ENCODE data around the gene PLCB2.

Gene PLCB2

DNA sequence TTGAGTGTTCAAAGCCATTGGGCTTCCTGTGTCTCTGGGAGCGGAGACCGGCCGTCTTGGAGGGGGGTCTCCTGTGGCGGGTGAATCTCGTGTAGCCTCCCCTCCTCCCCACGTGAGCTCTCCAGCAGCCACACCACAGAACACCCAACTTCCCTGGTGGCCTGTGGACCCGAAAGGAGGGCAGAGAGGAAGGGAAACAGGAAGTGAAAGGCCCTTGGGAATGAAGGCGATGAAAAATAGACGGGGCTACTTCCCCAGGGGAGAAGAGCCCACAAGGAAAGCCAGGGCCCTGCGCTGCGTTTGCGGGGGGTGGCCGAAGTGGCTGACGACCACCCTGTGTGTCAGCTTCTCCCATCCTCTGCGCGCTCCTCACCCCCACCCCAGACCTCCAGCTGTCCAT lies 30.3 kb downstream of the PLCB2 start:
- H3K4me3 ChIP-seq (ENCODE audit: low read length): no peak overlapping the region

DNA sequence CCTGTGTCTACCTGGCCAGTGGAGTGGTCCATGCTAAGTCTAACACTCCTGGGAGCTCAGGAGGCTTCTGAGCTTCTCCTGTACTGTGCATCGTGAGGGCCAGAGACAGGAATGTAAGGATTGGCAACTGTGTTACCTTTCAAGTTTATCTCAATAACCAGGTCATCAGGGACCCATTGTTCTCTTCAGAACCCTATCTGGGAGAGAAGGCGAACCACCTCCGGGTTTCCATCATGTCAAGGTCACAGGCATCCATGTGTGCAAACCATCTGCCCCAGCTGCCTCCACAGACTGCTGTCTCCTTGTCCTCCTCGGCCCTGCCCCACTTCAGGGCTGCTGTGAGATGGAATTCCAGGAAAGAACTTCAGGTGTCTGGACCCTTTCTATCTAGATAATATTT lies 30.8 kb downstream of the PLCB2 start:
- H3K4me3 ChIP-seq (ENCODE audit: low read length): no peak overlapping the region
- DNase-seq (ENCODE audit: low read depth, low spot score): no peak

More for the DNA sequence above, 30.3 kb downstream of the PLCB2 start:
- no peak for DNase-seq (ENCODE audit: low read depth, low spot score)

DNA sequence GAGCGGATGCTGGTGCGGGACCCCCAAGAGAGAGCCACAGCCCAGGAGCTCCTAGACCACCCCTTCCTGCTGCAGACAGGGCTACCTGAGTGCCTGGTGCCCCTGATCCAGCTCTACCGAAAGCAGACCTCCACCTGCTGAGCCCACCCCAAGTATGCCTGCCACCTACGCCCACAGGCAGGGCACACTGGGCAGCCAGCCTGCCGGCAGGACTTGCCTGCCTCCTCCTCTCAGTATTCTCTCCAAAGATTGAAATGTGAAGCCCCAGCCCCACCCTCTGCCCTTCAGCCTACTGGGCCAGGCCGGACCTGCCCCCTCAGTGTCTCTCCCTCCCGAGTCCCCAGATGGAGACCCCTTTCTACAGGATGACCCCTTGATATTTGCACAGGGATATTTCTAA lies 31.8 kb downstream of the PLCB2 start:
- no peak for DNase-seq (ENCODE audit: low read depth, low spot score)

DNA sequence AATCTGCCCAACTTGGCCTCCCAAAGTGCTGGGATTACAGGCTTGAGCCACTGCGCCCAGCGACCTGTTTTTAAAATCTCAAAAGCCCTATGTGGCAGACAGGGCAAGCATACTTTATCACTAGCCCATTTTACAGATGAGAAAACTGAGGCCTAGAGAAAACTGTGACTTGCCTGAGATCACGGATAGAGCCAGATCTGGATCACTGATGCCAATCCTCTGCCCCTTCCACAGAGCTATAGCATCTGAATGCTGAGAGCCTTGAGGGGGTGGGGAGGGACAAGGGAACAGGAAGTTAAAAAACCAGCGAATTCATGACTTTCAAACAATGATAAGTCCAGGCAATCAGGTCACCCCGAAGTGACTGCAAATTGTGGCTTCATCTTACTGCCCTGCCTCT lies 32.2 kb downstream of the PLCB2 start:
- no peak overlapping the region for H3K4me3 ChIP-seq (ENCODE audit: low read length)
- no peak for DNase-seq (ENCODE audit: low read depth, low spot score)

More for the DNA sequence above, 31.8 kb downstream of the PLCB2 start:
- no peak overlapping the region for H3K4me3 ChIP-seq (ENCODE audit: low read length)

- DNase-seq (ENCODE audit: low read depth, low spot score): peak; percentile 84
- no peak overlapping the region for H3K4me3 ChIP-seq (ENCODE audit: low read length)
Observed at GRCh38 chr15:40274350-40275274, 33.1 kb downstream of the PLCB2 start.

DNA sequence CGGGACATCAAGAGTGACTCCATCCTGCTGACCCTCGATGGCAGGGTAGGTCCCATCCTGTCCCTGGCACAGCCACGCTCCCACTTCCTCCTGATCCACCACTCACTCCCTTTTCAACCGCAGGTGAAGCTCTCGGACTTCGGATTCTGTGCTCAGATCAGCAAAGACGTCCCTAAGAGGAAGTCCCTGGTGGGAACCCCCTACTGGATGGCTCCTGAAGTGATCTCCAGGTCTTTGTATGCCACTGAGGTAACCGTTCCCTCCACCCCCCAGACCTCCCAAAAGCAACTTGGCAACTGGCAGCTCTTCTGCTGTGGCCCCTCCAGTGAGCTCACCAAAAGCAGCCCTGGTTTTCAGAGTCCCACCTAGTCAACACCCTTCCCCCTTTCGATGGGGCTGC lies 34.3 kb downstream of the PLCB2 start:
- DNase-seq (ENCODE audit: low read depth, low spot score): no peak

GRCh38 chr15:40272485-40273056 lies 35.2 kb downstream of the PLCB2 start:
- H3K4me3 ChIP-seq (ENCODE audit: low read length): no peak overlapping the region
- DNase-seq (ENCODE audit: low read depth, low spot score): no peak

More for the DNA sequence above, 34.3 kb downstream of the PLCB2 start:
- no peak overlapping the region for H3K4me3 ChIP-seq (ENCODE audit: low read length)

DNA sequence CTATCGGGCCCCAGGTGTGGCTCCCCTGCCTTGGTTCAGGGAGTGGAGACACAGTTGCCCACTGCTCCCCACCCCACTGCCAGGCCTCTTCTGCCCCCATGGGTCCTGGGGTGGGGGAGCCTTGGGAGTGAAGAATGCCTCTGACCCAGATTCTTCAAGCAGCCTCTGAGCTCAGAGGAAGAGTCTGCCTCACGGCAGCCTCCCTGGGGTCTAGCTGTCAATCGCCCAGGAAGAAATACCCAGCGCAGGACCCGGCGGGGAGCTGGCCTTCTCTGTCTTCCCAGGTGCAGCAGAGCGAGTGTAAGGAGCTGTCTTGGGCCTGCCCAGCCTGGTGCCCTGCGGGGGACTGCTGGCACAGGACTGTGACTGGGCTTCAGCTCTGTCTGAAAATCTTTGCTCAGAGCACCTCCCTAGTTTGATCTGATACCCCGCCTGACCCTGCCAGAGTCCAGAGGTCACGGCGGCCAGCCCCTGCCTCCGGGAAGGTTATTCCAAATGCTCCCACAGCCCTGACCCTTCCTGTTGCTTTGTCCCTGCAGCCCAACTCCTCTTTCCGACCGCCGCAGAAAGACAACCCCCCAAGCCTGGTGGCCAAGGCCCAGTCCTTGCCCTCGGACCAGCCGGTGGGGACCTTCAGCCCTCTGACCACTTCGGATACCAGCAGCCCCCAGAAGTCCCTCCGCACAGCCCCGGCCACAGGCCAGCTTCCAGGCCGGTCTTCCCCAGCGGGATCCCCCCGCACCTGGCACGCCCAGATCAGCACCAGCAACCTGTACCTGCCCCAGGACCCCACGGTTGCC lies 35.9 kb downstream of the PLCB2 start:
- DNase-seq (ENCODE audit: low read depth, low spot score): no peak

GRCh38 chr15:40270246-40270995 lies 37.3 kb downstream of the PLCB2 start:
- H3K4me3 ChIP-seq (ENCODE audit: low read length): no peak overlapping the region

More for the DNA sequence above, 35.9 kb downstream of the PLCB2 start:
- no peak overlapping the region for H3K4me3 ChIP-seq (ENCODE audit: low read length)

DNA sequence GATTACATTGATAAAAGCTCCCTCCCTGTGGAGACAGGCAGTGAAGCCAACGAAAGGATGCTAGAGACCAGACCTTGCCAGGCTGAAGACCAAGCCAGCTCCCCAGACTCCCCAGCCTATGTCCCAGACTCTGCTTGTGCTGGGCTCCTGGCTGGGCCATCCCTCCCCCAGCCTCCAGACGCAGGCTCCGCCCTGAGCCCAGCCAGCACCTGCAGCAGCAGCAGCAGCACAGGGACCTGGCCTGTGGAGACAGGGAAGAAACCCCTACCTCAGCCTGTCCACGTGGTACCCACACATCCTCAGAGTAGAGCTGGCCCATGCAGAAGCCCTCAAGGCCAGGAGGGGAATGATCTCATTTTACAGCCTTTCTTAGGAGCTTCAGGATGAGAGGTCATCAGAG lies 38.1 kb downstream of the PLCB2 start:
- no peak overlapping the region for H3K4me3 ChIP-seq (ENCODE audit: low read length)
- no peak for DNase-seq (ENCODE audit: low read depth, low spot score)

More at GRCh38 chr15:40270246-40270995, 37.3 kb downstream of the PLCB2 start:
- peak; percentile 27 for DNase-seq (ENCODE audit: low read depth, low spot score)

- no peak for DNase-seq (ENCODE audit: low read depth, low spot score)
- H3K4me3 ChIP-seq (ENCODE audit: low read length): no peak overlapping the region
Observed at GRCh38 chr15:40267670-40268069, 40.1 kb downstream of the PLCB2 start.

DNA sequence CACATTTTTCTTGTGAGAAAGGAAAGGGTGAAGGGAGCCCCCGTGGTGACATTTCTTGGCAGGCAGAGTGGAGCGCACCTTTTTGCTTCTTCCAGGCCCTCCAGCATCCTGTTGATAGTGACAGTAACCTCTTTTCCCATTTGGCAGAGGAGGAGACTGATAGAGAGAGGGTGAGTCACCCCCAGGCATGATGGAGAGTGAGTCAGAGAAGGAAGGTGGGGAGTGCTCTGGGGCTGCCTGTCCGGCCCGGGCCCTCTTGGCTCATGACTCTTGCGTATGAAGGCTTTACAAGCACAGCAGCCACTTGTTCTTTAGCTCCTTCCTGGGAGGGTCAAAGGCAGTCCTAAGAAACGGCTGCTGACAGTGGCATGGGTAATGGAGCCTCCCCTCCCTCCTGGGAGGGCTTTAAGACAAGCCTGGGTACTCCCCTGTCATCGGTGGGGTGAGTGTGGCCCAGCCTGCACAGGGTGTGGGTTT lies 40.9 kb downstream of the PLCB2 start:
- no peak overlapping the region for H3K4me3 ChIP-seq (ENCODE audit: low read length)
- DNase-seq (ENCODE audit: low read depth, low spot score): no peak

DNA sequence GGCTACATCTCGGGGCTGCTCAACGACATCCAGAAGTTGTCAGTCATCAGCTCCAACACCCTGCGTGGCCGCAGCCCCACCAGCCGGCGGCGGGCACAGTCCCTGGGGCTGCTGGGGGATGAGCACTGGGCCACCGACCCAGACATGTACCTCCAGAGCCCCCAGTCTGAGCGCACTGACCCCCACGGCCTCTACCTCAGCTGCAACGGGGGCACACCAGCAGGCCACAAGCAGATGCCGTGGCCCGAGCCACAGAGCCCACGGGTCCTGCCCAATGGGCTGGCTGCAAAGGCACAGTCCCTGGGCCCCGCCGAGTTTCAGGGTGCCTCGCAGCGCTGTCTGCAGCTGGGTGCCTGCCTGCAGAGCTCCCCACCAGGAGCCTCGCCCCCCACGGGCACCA lies 41.9 kb downstream of the PLCB2 start:
- no peak for DNase-seq (ENCODE audit: low read depth, low spot score)
- no peak overlapping the region for H3K4me3 ChIP-seq (ENCODE audit: low read length)

DNA sequence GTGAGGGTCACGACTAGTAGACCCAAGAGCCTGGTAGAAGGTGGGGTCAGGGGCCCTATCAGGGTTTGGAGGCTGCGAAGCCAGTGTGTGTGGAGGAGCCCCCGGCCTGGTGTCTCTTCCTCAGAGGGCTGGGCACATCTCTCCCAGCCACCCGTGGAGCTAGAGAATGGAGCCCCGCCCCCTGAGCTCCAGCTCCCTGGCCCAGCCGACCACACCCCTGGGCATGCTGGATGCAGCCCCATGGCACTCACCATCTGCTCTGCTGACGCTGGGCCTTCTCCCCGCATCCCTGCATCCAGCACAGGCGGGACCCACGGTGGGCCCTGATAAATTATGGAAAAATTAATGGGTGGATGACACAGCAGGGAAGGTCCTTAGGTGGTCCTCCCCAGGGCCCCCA lies 42.4 kb downstream of the PLCB2 start:
- DNase-seq (ENCODE audit: low read depth, low spot score): no peak

GRCh38 chr15:40264321-40265153 lies 43.2 kb downstream of the PLCB2 start:
- H3K4me3 ChIP-seq (ENCODE audit: low read length): no peak overlapping the region
- DNase-seq (ENCODE audit: low read depth, low spot score): no peak

More for the DNA sequence above, 42.4 kb downstream of the PLCB2 start:
- no peak overlapping the region for H3K4me3 ChIP-seq (ENCODE audit: low read length)

- H3K4me3 ChIP-seq (ENCODE audit: low read length): no peak overlapping the region
- no peak for DNase-seq (ENCODE audit: low read depth, low spot score)
Observed at GRCh38 chr15:40263024-40263754, 44.5 kb downstream of the PLCB2 start.

- no peak overlapping the region for H3K4me3 ChIP-seq (ENCODE audit: low read length)
- no peak for DNase-seq (ENCODE audit: low read depth, low spot score)
Observed at GRCh38 chr15:40259021-40259420, 48.7 kb downstream of the PLCB2 start.
